Caco-2 (cell line): Measurements from ENCODE around the gene SERPINB6. TPM values are rescaled to one million over a fixed set of nuclear protein-coding genes. Genes with fewer than 3 reads are reported as not detected.

Experiments
- BruUV-seq: library from RNA; stranded (reverse); fragments of 400-500 nt; replicated peaks from 2 replicates; lab custom pipeline; 2021; lab: Mats Ljungman, UMichigan
- CTCF ChIA-PET: fragments of 300-600 bp; sonication (Branson Sonifier 250); formaldehyde crosslinking; loops from one replicate; lab custom pipeline; 2022; ENCODE audit warnings: antibody characterized with exemption; lab: Charles Lee
- POLR2A ChIA-PET: fragments of 300-600 bp; sonication (Branson Sonifier 250); formaldehyde crosslinking; loops from one replicate; lab custom pipeline; 2022; ENCODE audit warnings: antibody characterized with exemption; lab: Charles Lee
- DNase-seq, 2 experiments: peaks; one replicate each; pipeline versions ENCODE4 v3.0.0 to v3.0.0-alpha.2; 2020 to 2022
- H3K27me3 ChIP-seq: replicated peaks from 2 replicates; pipeline ENCODE4 v1.6.0; 2011; ENCODE audit warnings: low read length; ENCODE audit not compliant: control insufficient read depth, insufficient read depth
- H3K36me3 ChIP-seq: 2 replicates; pipeline ENCODE4 v1.5.1; 2011; ENCODE audit warnings: low read length; ENCODE audit not compliant: control insufficient read depth, insufficient read depth
- H3K4me1 ChIP-seq: fragments of 250-450 bp; sonication (Bioruptor Pico); 2 replicates; pipeline ENCODE4 v1.5.1; 2020; ENCODE audit warnings: mild to moderate bottlenecking
- H3K4me3 ChIP-seq: 2 replicates; pipeline ENCODE4 v1.5.1; 2011; ENCODE audit warnings: low read depth, mild to moderate bottlenecking, control low read depth, low read length
- H3K9me3 ChIP-seq: fragments of 250-450 bp; sonication (Bioruptor Pico); 2 replicates; pipeline ENCODE4 v1.5.1; 2020; ENCODE audit warnings: mild to moderate bottlenecking, moderate library complexity
- H3K27ac Mint-ChIP-seq: one replicate; pipeline ENCODE4 v1.8.0; 2022; ENCODE audit warnings: mixed read lengths; ENCODE audit not compliant: unreplicated experiment
- H3K27me3 Mint-ChIP-seq: one replicate; pipeline ENCODE4 v1.8.0; 2022; ENCODE audit warnings: mixed read lengths; ENCODE audit not compliant: insufficient read depth, unreplicated experiment
- H3K36me3 Mint-ChIP-seq: one replicate; pipeline ENCODE4 v1.8.0; 2022; ENCODE audit warnings: mild to moderate bottlenecking, mixed read lengths; ENCODE audit not compliant: insufficient read depth, unreplicated experiment
- H3K4me1 Mint-ChIP-seq: one replicate; pipeline ENCODE4 v1.8.0; 2022; ENCODE audit warnings: low read depth, mixed read lengths; ENCODE audit not compliant: unreplicated experiment
- H3K4me3 Mint-ChIP-seq: one replicate; pipeline ENCODE4 v1.8.0; 2022; ENCODE audit warnings: mild to moderate bottlenecking, moderate library complexity, mixed read lengths; ENCODE audit not compliant: unreplicated experiment
- H3K9me3 Mint-ChIP-seq: one replicate; pipeline ENCODE4 v1.8.0; 2022; ENCODE audit warnings: mixed read lengths; ENCODE audit not compliant: unreplicated experiment
- intact Hi-C: fragments of 100-400 bp; cut with micrococcal nuclease; formaldehyde crosslinking; loops from one replicate; pipeline ENCODE4 v1.10.0; 2022; ENCODE audit not compliant: unreplicated experiment
- total RNA-seq: library from RNA; stranded (reverse); gene quantifications from 2 replicates; pipeline ENCODE4 v1.2.3, GENCODE V29; 2022
- TF ChIP-seq, protein P1 (sequence below), 2 experiments: fragments of 200-600 bp in 1 of 2; IDR thresholded peaks; 1 replicate in 1 of 2; 2 replicates in 1 of 2; pipeline versions ENCODE4 v1.5.1 to v1.8.0; 2011 to 2022; ENCODE audit warnings: antibody characterized with exemption in 1 of 2, control low read depth in 1 of 2, inconsistent platforms in 1 of 2, low read depth in 1 of 2, low read length in 1 of 2, mild to moderate bottlenecking in 1 of 2, moderate library complexity in 1 of 2; ENCODE audit not compliant: insufficient read depth in 1 of 2, severe bottlenecking in 1 of 2, unreplicated experiment in 1 of 2

The SERPINB6 gene
- total RNA-seq, 1 experiment from 2014 or later = 60.0 TPM

DNA sequence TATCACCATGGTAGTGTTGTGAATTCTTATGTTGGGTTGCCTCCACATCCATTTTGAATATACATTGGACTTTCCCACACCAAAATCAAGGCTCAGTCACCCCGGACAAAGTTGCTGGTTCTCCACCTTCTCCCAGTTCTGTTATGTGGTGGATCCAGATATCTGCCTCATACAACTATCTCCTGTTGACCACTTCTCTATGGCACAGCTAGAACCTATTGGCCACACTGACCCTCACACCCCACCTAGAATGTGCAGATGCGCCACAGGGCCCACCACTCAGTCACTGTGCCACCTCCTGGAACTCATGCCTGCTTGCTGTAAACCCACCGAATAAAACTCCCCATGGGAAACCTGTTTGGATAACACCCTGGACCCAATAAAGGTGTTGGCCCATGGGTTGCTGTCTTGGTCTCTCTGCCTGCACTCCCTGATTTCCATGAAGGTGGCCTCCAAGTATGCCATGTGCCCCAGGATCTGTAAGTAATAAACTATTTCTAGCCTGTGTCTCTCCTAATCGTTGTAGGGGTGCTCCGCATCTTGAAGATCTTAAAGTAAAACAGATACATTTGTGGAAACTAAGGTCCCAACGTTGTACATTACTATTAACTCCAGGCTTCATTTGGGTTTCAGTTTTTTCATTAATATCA lies 21.1 kb upstream of the SERPINB6 start:
- POLR2A ChIA-PET = no interaction called here
- Mint-ChIP-seq H3K36me3 (peaks cover 21% of the 10 kb centered on the region), H3K27me3 (no peaks in the 10 kb centered on the region), H3K4me3 (peak overlapping the region; percentile 44), H3K4me1 (peaks cover 8% of the 10 kb centered on the region), H3K9me3 (no peaks in the 10 kb centered on the region), H3K27ac (no peak overlapping the region)
- intact Hi-C loops = no loop called here
- BruUV-seq = no TSS peak
- no peaks in the 10 kb centered on the region for H3K36me3 ChIP-seq
- H3K4me3 ChIP-seq = no peak overlapping the region
- no peak for DNase-seq
- peaks cover 6% of the 10 kb centered on the region; the same call in 1 of the 2 replicates for H3K4me1 ChIP-seq
- CTCF ChIA-PET = no interaction called here
- no peaks in the 10 kb centered on the region for H3K9me3 ChIP-seq
- no peaks in the 10 kb centered on the region for H3K27me3 ChIP-seq
- TF ChIP-seq, protein P1, sequence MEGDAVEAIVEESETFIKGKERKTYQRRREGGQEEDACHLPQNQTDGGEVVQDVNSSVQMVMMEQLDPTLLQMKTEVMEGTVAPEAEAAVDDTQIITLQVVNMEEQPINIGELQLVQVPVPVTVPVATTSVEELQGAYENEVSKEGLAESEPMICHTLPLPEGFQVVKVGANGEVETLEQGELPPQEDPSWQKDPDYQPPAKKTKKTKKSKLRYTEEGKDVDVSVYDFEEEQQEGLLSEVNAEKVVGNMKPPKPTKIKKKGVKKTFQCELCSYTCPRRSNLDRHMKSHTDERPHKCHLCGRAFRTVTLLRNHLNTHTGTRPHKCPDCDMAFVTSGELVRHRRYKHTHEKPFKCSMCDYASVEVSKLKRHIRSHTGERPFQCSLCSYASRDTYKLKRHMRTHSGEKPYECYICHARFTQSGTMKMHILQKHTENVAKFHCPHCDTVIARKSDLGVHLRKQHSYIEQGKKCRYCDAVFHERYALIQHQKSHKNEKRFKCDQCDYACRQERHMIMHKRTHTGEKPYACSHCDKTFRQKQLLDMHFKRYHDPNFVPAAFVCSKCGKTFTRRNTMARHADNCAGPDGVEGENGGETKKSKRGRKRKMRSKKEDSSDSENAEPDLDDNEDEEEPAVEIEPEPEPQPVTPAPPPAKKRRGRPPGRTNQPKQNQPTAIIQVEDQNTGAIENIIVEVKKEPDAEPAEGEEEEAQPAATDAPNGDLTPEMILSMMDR (IDR thresholded peaks at IDR 0.05; ENCODE audit: insufficient read depth in 1 of 2, low read depth in 1 of 2, low read length in 1 of 2, severe bottlenecking in 1 of 2, unreplicated experiment in 1 of 2) = no peak

DNA sequence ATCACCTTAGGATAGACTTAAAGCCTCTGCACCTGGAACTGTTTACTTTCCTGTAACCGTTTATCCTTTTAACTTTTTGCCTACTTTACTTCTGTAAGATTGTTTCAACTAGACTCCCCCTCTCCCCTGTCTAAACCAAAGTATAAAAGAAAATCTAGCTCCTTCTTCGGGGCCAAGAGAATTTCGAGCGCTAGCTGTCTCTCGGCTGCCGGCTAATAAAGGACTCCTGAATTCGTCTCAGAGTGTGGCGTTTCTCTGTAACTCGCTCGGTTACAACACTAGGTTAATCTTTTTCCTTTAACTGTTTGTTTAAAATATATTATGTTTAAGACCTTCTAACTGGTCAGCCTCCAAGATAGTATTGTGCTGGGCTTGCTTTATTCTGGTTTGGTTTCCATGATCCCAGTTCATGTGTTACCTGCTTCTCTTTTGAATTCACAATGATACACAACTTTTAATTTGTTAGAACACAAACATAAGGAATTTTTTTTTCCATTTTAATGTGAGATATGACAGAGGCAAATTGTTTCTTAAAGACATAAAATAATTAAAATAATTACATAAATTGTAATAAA lies 19.7 kb upstream of the SERPINB6 start:
- TF ChIP-seq, protein P1 (IDR thresholded peaks at IDR 0.05; ENCODE audit: insufficient read depth in 1 of 2, low read depth in 1 of 2, low read length in 1 of 2, severe bottlenecking in 1 of 2, unreplicated experiment in 1 of 2) = no peak
- H3K4me3 ChIP-seq = peak overlapping the region; percentile 79
- peak overlapping the region; percentile 76 for H3K4me3 Mint-ChIP-seq
- H3K27me3 ChIP-seq = no peaks in the 10 kb centered on the region
- intact Hi-C loops = no loop called here
- H3K4me1 Mint-ChIP-seq = peaks cover 12% of the 10 kb centered on the region
- ChIA-PET POLR2A (interaction anchor here (0.7 to 3.6 kb wide), 10 partner anchors 9 to 151 kb away, joined by 3 to 32 read pairs (median 6); partner anchors contain the start of genes BPHL, NQO2, RIPK1 and SERPINB1), CTCF (interaction anchor here (1.1 to 3.3 kb wide), 5 partner anchors 8 to 200 kb away, joined by 4 to 32 read pairs (median 10); partner anchors contain the start of genes NQO2 and SERPINB1)
- no peak for DNase-seq
- no peaks in the 10 kb centered on the region for H3K36me3 ChIP-seq
- H3K27me3 Mint-ChIP-seq = no peaks in the 10 kb centered on the region
- H3K9me3 Mint-ChIP-seq = no peaks in the 10 kb centered on the region
- H3K9me3 ChIP-seq = no peaks in the 10 kb centered on the region
- BruUV-seq = TSS peak; percentile 78
- H3K27ac Mint-ChIP-seq = peak overlapping the region; percentile 97
- peaks cover 25% of the 10 kb centered on the region for H3K36me3 Mint-ChIP-seq
- peaks cover 6% of the 10 kb centered on the region; the same call in 1 of the 2 replicates for H3K4me1 ChIP-seq

DNA sequence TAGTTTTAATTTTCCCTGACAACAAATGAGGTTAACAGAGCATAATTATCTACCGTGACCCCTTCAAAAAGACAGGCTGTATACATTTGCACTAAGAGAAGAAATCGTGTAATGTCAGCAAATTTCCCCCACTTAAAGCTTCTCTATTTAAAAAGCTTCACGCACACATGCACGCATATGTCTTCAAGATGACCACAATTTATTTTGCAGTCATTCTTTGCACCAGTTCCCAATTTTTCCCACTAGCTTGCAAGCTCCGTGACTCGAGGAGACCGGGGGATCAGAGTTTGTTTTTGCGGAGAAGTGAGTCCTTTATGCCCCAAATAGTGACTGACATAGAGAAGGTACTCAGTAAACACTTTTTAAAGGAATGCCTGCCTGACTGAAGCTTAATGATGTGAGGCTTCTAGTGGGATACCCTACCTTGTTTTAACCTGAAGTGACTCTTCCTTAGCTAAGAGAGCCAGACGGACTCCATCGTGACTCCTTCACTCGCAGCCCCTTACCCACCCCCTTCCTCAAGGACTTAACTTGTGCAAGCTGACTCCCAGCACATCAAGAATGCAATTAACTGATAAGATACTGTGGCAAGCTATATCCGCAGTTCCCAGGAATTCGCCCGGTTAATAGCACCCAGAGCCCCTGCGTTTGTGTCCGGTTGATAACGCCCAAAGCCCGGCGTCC lies 19.0 kb upstream of the SERPINB6 start:
- peak overlapping the region; percentile 76 for H3K4me3 Mint-ChIP-seq
- H3K36me3 ChIP-seq = no peaks in the 10 kb centered on the region
- peak overlapping the region; percentile 79 for H3K4me3 ChIP-seq
- H3K36me3 Mint-ChIP-seq = peaks cover 25% of the 10 kb centered on the region
- no peaks in the 10 kb centered on the region for H3K9me3 ChIP-seq
- peak; percentile 76 to 89 for DNase-seq
- POLR2A ChIA-PET = interaction anchor here (0.7 to 3.6 kb wide), 15 partner anchors 9 to 199 kb away, joined by 3 to 32 read pairs (median 6); partner anchors contain the start of genes BPHL, NQO2, RIPK1 and SERPINB1
- H3K9me3 Mint-ChIP-seq = no peaks in the 10 kb centered on the region
- H3K4me1 Mint-ChIP-seq = peaks cover 12% of the 10 kb centered on the region
- H3K27me3 Mint-ChIP-seq = no peaks in the 10 kb centered on the region
- H3K4me1 ChIP-seq = peaks cover 6% of the 10 kb centered on the region; the same call in 1 of the 2 replicates
- H3K27ac Mint-ChIP-seq = peak overlapping the region; percentile 97
- CTCF ChIA-PET = interaction anchor here (0.5 to 3.3 kb wide), 10 partner anchors 9 to 268 kb away, joined by 3 to 32 read pairs (median 10); partner anchors contain the start of genes NQO2, PSMG4 and SERPINB1
- H3K27me3 ChIP-seq = no peaks in the 10 kb centered on the region
- intact Hi-C loops = no loop called here
- TF ChIP-seq, protein P1 (IDR thresholded peaks at IDR 0.05; ENCODE audit: insufficient read depth in 1 of 2, low read depth in 1 of 2, low read length in 1 of 2, severe bottlenecking in 1 of 2, unreplicated experiment in 1 of 2) = no peak
- BruUV-seq = TSS peak; percentile 69
